ENCODE results near the gene GALNT11. TPM values are rescaled to one million over a fixed set of nuclear protein-coding genes. Genes with fewer than 3 reads are reported as not detected.
A peak's percentile ranks its signal among the peaks of the same experiment; 100 is the strongest.

Gene GALNT11
- total and polyA plus RNA-seq, 4 donors = 22.7 to 64.2 (median 35.4) TPM

DNA sequence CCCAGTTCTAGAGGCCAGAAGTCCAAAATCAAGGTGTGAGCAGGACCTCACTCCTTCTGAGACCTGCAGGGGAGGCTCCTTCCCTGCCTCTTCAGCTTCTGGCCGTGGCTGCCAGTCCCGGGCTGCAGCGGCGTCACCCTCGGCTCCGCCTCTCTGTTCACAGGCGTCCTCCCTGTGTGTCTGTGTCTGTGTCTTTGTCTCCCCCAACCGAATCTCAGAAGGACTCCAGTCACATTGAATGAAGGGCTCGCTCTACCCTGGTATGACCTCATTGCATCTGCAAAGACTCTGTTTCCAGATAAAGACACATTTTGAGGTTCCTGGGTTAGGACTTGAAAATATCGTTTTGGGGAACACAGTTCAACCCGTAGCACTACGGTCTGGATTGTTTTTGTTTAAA lies 33.1 kb upstream of the GALNT11 start:
- TF ChIP-seq, protein P1, sequence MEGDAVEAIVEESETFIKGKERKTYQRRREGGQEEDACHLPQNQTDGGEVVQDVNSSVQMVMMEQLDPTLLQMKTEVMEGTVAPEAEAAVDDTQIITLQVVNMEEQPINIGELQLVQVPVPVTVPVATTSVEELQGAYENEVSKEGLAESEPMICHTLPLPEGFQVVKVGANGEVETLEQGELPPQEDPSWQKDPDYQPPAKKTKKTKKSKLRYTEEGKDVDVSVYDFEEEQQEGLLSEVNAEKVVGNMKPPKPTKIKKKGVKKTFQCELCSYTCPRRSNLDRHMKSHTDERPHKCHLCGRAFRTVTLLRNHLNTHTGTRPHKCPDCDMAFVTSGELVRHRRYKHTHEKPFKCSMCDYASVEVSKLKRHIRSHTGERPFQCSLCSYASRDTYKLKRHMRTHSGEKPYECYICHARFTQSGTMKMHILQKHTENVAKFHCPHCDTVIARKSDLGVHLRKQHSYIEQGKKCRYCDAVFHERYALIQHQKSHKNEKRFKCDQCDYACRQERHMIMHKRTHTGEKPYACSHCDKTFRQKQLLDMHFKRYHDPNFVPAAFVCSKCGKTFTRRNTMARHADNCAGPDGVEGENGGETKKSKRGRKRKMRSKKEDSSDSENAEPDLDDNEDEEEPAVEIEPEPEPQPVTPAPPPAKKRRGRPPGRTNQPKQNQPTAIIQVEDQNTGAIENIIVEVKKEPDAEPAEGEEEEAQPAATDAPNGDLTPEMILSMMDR (IDR thresholded peaks at IDR 0.05; ENCODE audit: control extremely low read depth, extremely low read depth) = no peak
- ATAC-seq (ENCODE audit: insufficient read depth, low FRiP score) = peak; percentile 62
- Histone ChIP-seq H3K36me3 (ENCODE audit: control insufficient read depth in 4 of 4, insufficient read depth in 4 of 4, low read length in 4 of 4) (no peaks in the 10 kb centered on the region), H3K9me3 (ENCODE audit: control insufficient read depth in 4 of 4, insufficient read depth in 3 of 4, low read length in 3 of 4) (peaks cover 0 to 2% (median 0%) of the 10 kb centered on the region in 4 donors), H3K27me3 (ENCODE audit: control insufficient read depth in 3 of 3, insufficient read depth in 3 of 3, low read length in 2 of 3) (no peaks in the 10 kb centered on the region), H3K27ac (ENCODE audit: low read depth in 1 of 2, low read length in 1 of 2) (no peak overlapping the region), H3K9ac (ENCODE audit: insufficient read depth in 1 of 2, low read length in 2 of 2) (no peak overlapping the region), H3K4me3 (no peak overlapping the region), H3K4me1 (ENCODE audit: control insufficient read depth in 5 of 5, insufficient read depth in 5 of 5, low read length in 5 of 5) (no peaks in the 10 kb centered on the region)
- WGBS, 2 donors = 11 to 15% methylated on average over 12 of the region's 12 CpGs
- DNase-seq = peak; percentile 47 to 65 (median 58)

DNA sequence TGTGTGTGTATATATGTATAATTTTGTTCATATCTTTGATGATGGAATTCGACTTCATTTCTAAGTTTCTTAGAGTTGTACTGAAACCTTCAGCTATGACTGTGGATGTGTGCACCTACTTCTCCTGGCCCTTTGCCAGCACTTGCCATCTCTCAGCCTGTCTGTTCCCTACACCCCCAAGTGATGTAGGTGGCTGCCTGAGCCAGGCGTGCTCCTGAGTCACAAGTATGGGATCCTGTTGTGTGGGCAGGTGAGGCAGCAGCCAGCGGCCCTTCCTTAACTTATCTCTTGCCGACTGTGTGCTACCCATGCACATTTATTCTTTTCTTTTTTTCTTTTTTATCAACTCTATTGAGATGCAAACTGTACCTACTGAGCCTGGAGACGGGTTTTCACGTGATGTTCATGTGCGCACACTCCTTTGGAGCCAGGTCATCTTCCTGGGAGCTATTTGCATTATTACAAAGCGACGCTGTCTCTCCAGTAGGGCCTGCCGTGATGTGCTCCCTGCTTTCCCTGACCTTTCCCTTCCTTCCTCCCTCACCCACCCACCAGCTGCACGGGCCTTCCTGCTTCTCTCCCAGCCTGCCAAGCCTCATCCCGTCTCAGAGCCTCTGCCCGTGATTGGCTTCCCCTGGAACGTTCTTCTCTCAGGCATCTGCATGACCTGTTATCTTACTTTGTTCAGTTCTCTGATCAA lies 31.3 kb upstream of the GALNT11 start:
- Histone ChIP-seq H3K27ac (ENCODE audit: low read depth in 1 of 2, low read length in 1 of 2) (no peak overlapping the region), H3K4me1 (ENCODE audit: control insufficient read depth in 5 of 5, insufficient read depth in 5 of 5, low read length in 5 of 5) (no peaks in the 10 kb centered on the region), H3K36me3 (ENCODE audit: control insufficient read depth in 4 of 4, insufficient read depth in 4 of 4, low read length in 4 of 4) (no peaks in the 10 kb centered on the region), H3K4me3 (no peak overlapping the region), H3K27me3 (ENCODE audit: control insufficient read depth in 3 of 3, insufficient read depth in 3 of 3, low read length in 2 of 3) (no peaks in the 10 kb centered on the region), H3K9me3 (ENCODE audit: control insufficient read depth in 4 of 4, insufficient read depth in 3 of 4, low read length in 3 of 4) (no peaks in the 10 kb centered on the region), H3K9ac (ENCODE audit: insufficient read depth in 1 of 2, low read length in 2 of 2) (no peak overlapping the region)
- ATAC-seq (ENCODE audit: insufficient read depth, low FRiP score) = no peak
- TF ChIP-seq, protein P1 (IDR thresholded peaks at IDR 0.05; ENCODE audit: control extremely low read depth, extremely low read depth) = no peak
- 65 to 66% methylated on average over 14 of the region's 14 CpGs for WGBS, 2 donors
- no peak for DNase-seq

DNA sequence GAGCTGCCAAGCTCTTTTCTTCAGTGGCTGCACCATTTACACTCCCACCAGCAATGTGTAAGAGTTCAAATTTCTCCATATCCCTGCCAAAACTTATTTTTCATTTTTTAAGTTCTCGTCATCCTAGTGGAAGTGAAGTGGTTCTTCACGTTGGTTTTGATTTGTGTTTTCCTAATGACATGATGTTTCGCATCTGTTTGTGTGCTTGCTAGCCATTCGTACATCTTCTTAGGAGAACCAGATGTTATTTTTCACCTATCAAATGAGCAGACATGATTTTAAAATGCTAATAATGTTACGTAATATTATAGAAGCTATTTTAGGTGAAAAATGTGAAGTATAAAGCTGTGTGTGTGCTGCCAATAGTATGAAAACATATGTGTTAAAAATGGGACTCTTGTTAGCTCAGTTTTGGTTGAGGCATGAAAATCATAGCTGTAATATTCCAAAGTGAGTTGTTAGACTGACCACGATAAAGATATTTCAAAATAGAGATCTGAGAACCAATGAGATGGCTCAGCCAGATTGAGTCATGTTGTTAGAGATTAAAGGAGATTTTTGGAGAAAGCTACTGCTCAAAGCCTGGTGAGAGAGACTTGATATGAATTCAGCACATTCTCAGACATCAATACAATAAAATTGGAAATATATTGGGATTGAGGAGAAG lies 25.9 kb upstream of the GALNT11 start:
- no peaks in the 10 kb centered on the region for H3K27me3 ChIP-seq (ENCODE audit: control insufficient read depth in 3 of 3, insufficient read depth in 3 of 3, low read length in 2 of 3)
- no peak overlapping the region for H3K9ac ChIP-seq (ENCODE audit: insufficient read depth in 1 of 2, low read length in 2 of 2)
- TF ChIP-seq, protein P1 (IDR thresholded peaks at IDR 0.05; ENCODE audit: control extremely low read depth, extremely low read depth) = no peak
- H3K4me3 ChIP-seq = no peak overlapping the region
- H3K9me3 ChIP-seq (ENCODE audit: control insufficient read depth in 4 of 4, insufficient read depth in 3 of 4, low read length in 3 of 4) = no peaks in the 10 kb centered on the region
- no peaks in the 10 kb centered on the region for H3K36me3 ChIP-seq (ENCODE audit: control insufficient read depth in 4 of 4, insufficient read depth in 4 of 4, low read length in 4 of 4)
- no peak for ATAC-seq (ENCODE audit: insufficient read depth, low FRiP score)
- 69 to 78% methylated on average over 6 of the region's 6 CpGs for WGBS, 2 donors
- peak in 2 of 3 donors; percentile 55 to 73 for DNase-seq
- no peaks in the 10 kb centered on the region for H3K4me1 ChIP-seq (ENCODE audit: control insufficient read depth in 5 of 5, insufficient read depth in 5 of 5, low read length in 5 of 5)
- H3K27ac ChIP-seq (ENCODE audit: low read depth in 1 of 2, low read length in 1 of 2) = no peak overlapping the region

Measured in lung (tissue), 12 donors.